HepG2 (cell line): ENCODE data around the gene LEMD2. TPM values are rescaled to one million over a fixed set of nuclear protein-coding genes. Genes with fewer than 3 reads are reported as not detected.
A peak's percentile ranks its signal among the peaks of the same experiment; 100 is the strongest.

Experiments used
- CCAR2 ChIP-seq: fragments of 200-400 bp; formaldehyde crosslinking; optimal IDR thresholded peaks from 2 replicates; pipeline ENCODE3; 2018; ENCODE audit warnings: low read depth, mild to moderate bottlenecking, low read length, moderate library complexity
- ESRRA ChIP-seq: sonication (generic); formaldehyde crosslinking; IDR thresholded peaks from 2 replicates; pipeline ENCODE4 v1.5.1; 2020; ENCODE audit warnings: mild to moderate bottlenecking, low read depth, missing genetic modification reagents
- HNRNPUL1 ChIP-seq: fragments of 200-400 bp; formaldehyde crosslinking; IDR thresholded peaks from 2 replicates; pipeline ENCODE4 v1.6.1; 2017; ENCODE audit warnings: low read depth, mild to moderate bottlenecking, low read length, moderate library complexity
- MIER3 ChIP-seq: IDR thresholded peaks from 2 replicates; pipeline ENCODE4 v1.6.1; 2016; ENCODE audit warnings: missing compliant biosample characterization, borderline replicate concordance
- NFKB2 ChIP-seq: sonication (generic); formaldehyde crosslinking; IDR thresholded peaks from 2 replicates; pipeline ENCODE4 v1.4.0; 2020; ENCODE audit warnings: missing genetic modification reagents, borderline replicate concordance
- PRDM10 ChIP-seq: sonication (generic); formaldehyde crosslinking; IDR thresholded peaks from 2 replicates; pipeline ENCODE4 v1.4.0; 2020; ENCODE audit warnings: low read depth, missing genetic modification reagents
- SP1 ChIP-seq, 2 experiments: fragments of 450-650 bp in 1 of 2; sonication (generic) in 1 of 2; formaldehyde crosslinking in 1 of 2; IDR thresholded peaks; 2 replicates each; pipeline versions ENCODE4 v1.4.0 to v1.6.1; 2016 to 2020; ENCODE audit warnings: missing genetic modification reagents in 1 of 2
- THRA ChIP-seq: sonication (generic); formaldehyde crosslinking; IDR thresholded peaks from 2 replicates; pipeline ENCODE4 v1.4.0; 2020; ENCODE audit warnings: missing genetic modification reagents, borderline replicate concordance
- ZNF263 ChIP-seq: sonication (generic); formaldehyde crosslinking; IDR thresholded peaks from 2 replicates; pipeline ENCODE4 v1.4.0; 2020; ENCODE audit warnings: missing genetic modification reagents
- ZNF292 ChIP-seq: sonication (generic); formaldehyde crosslinking; IDR thresholded peaks from 2 replicates; pipeline ENCODE4 v1.8.1; 2022; ENCODE audit warnings: mild to moderate bottlenecking, low read depth, missing genetic modification reagents, borderline replicate concordance
- ZNF33B ChIP-seq: sonication (generic); formaldehyde crosslinking; IDR thresholded peaks from 2 replicates; pipeline ENCODE4 v1.5.1; 2020; ENCODE audit warnings: mild to moderate bottlenecking, missing genetic modification reagents
- ZNF549 ChIP-seq: sonication (generic); formaldehyde crosslinking; IDR thresholded peaks from 2 replicates; pipeline ENCODE4 v1.5.0; 2020; ENCODE audit warnings: missing genetic modification reagents
- ZNF572 ChIP-seq: sonication (generic); formaldehyde crosslinking; IDR thresholded peaks from 2 replicates; pipeline ENCODE4 v1.5.1; 2020; ENCODE audit warnings: mild to moderate bottlenecking, missing genetic modification reagents
- ZNF598 ChIP-seq: sonication (generic); formaldehyde crosslinking; IDR thresholded peaks from 2 replicates; pipeline ENCODE4 v1.5.1; 2020; ENCODE audit warnings: mild to moderate bottlenecking, missing genetic modification reagents, borderline replicate concordance
- ZNF7 ChIP-seq: IDR thresholded peaks from 2 replicates; pipeline ENCODE4 v1.6.1; 2016; ENCODE audit warnings: missing biosample characterization, missing genetic modification reagents
- polyA plus RNA-seq, 8 experiments: library from polyadenylated mRNA; depleted of rRNA in 3 of 8; stranded (reverse) in 7 of 8; unstranded in 1 of 8; fragments of >200 nt; fragmentation: Illumina TruSeq in 4 of 8; extraction: Trizol in 4 of 8; gene quantifications; 2 replicates each; pipeline versions ENCODE4 v1.2.1 to v1.2.3, GENCODE V29; 2011 to 2016; ENCODE audit warnings: low read depth in 4 of 8, missing spikeins in 1 of 8, mixed read lengths in 1 of 8; ENCODE audit not compliant: insufficient read depth in 1 of 8
- total RNA-seq, 5 experiments: library from RNA; depleted of rRNA; stranded (reverse); fragments of >200 nt; fragmentation: Illumina TruSeq; extraction: Trizol; gene quantifications; 2 replicates each; pipeline ENCODE4 v1.2.3, GENCODE V29; 2016; ENCODE audit warnings: low read depth in 1 of 5
- TF ChIP-seq, protein P1 (sequence below): sonication (generic); formaldehyde crosslinking; conservative IDR thresholded peaks from 2 replicates; pipeline ENCODE4 v1.8.0; 2022; ENCODE audit warnings: low read depth, missing genetic modification reagents
- TF ChIP-seq, protein P2 (sequence below): sonication (generic); formaldehyde crosslinking; IDR thresholded peaks from 2 replicates; pipeline ENCODE4 v1.9.0; 2021; ENCODE audit warnings: missing genetic modification reagents, borderline replicate concordance
- TF ChIP-seq, protein P3 (sequence below): sonication (generic); formaldehyde crosslinking; IDR thresholded peaks from 2 replicates; pipeline ENCODE4 v1.5.0; 2020; ENCODE audit warnings: missing genetic modification reagents
- TF ChIP-seq, protein P4 (sequence below): sonication (generic); formaldehyde crosslinking; IDR thresholded peaks from 2 replicates; pipeline ENCODE4 v1.5.1; 2020; ENCODE audit warnings: missing genetic modification reagents, mild to moderate bottlenecking, borderline replicate concordance

The LEMD2 gene
- total and polyA plus RNA-seq, 2 of the 13 experiments (the other 11 are each of a cell fraction or from before 2014, with no cell fraction given), result 45.2 to 62.9 TPM

DNA sequence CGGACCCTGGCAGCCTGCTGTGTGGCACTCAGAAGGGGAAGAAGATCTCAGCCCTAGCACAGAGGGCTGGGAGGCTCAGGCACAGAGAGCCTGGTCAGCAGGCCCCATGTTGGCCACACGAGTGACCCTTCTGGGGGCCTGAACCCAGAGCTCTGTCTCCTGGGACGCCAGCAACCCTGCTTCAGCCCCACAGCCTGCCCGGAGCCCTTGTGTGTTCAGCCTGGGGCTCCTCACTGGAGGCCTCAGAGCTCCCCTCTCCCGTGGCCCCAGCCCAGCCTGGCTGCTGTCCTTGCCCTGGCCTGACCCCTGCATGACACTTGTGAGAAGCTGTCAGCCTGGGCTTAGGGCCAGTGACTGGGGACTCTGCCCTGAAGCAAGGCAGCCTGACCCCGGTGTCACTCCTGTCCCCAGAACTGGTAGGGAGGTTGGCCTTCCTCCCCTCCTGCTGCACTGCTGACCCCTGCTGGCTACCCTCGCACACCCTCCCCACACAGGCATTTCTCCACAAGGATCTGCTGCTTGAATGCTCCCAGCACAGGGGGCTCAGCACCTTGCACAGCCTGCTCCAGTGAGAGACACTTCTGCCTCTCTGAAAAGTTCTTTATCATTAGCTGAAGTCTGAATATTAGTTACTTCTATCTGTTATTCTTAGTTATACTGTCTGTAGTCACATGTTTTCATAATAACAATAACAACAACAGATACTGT is 26.9 kb downstream of the LEMD2 start (continued):
- peak; percentile 63; the same call in 1 of the 2 replicates for TF ChIP-seq PRDM10 (CRISPR knock-in tag)
- no peak for TF ChIP-seq ZNF7 (CRISPR knock-in tag)
- TF ChIP-seq, protein P1, sequence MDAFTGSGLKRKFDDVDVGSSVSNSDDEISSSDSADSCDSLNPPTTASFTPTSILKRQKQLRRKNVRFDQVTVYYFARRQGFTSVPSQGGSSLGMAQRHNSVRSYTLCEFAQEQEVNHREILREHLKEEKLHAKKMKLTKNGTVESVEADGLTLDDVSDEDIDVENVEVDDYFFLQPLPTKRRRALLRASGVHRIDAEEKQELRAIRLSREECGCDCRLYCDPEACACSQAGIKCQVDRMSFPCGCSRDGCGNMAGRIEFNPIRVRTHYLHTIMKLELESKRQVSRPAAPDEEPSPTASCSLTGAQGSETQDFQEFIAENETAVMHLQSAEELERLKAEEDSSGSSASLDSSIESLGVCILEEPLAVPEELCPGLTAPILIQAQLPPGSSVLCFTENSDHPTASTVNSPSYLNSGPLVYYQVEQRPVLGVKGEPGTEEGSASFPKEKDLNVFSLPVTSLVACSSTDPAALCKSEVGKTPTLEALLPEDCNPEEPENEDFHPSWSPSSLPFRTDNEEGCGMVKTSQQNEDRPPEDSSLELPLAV, result no peak
- no peak for TF ChIP-seq CCAR2
- no peak for TF ChIP-seq SP1 (IDR thresholded peaks at IDR 0.05)
- peak; percentile 67; the same call in 1 of the 2 replicates for TF ChIP-seq SP1 (CRISPR knock-in tag; IDR thresholded peaks at IDR 0.05)
- no peak for TF ChIP-seq ZNF549 (CRISPR knock-in tag)
- peak; percentile 94; the same call in 1 of the 2 replicates for TF ChIP-seq MIER3 (CRISPR knock-in tag)
- peak; percentile 80 for TF ChIP-seq ZNF263
- no peak for TF ChIP-seq HNRNPUL1
- TF ChIP-seq ZNF33B (CRISPR knock-in tag), result peak; percentile 91; the same call in 1 of the 2 replicates
- peak; percentile 100 for TF ChIP-seq THRA (CRISPR knock-in tag)
- TF ChIP-seq ZNF292 (CRISPR knock-in tag), result peak; percentile 99
- TF ChIP-seq, protein P2, sequence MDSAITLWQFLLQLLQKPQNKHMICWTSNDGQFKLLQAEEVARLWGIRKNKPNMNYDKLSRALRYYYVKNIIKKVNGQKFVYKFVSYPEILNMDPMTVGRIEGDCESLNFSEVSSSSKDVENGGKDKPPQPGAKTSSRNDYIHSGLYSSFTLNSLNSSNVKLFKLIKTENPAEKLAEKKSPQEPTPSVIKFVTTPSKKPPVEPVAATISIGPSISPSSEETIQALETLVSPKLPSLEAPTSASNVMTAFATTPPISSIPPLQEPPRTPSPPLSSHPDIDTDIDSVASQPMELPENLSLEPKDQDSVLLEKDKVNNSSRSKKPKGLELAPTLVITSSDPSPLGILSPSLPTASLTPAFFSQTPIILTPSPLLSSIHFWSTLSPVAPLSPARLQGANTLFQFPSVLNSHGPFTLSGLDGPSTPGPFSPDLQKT (CRISPR knock-in tag), result no peak
- TF ChIP-seq, protein P3, sequence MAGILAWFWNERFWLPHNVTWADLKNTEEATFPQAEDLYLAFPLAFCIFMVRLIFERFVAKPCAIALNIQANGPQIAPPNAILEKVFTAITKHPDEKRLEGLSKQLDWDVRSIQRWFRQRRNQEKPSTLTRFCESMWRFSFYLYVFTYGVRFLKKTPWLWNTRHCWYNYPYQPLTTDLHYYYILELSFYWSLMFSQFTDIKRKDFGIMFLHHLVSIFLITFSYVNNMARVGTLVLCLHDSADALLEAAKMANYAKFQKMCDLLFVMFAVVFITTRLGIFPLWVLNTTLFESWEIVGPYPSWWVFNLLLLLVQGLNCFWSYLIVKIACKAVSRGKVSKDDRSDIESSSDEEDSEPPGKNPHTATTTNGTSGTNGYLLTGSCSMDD (CRISPR knock-in tag), result no peak
- peak; percentile 87; the same call in 1 of the 2 replicates for TF ChIP-seq NFKB2
- no peak; the same call in 1 of the 2 replicates for TF ChIP-seq ZNF572 (CRISPR knock-in tag)
- TF ChIP-seq, protein P4, sequence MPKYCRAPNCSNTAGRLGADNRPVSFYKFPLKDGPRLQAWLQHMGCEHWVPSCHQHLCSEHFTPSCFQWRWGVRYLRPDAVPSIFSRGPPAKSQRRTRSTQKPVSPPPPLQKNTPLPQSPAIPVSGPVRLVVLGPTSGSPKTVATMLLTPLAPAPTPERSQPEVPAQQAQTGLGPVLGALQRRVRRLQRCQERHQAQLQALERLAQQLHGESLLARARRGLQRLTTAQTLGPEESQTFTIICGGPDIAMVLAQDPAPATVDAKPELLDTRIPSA (CRISPR knock-in tag), result no peak
- peak; percentile 98 for TF ChIP-seq ESRRA (CRISPR knock-in tag)
- peak; percentile 95 for TF ChIP-seq ZNF598 (CRISPR knock-in tag)
